ENCODE results near the gene UBE2E2. TPM values are rescaled to one million over a fixed set of nuclear protein-coding genes. Genes with fewer than 3 reads are reported as not detected.

The UBE2E2 gene
- total and polyA plus RNA-seq, 2 of the 13 experiments (the other 11 are each of a cell fraction or from before 2014, with no cell fraction given), result 0.77 to 1.5 TPM

DNA sequence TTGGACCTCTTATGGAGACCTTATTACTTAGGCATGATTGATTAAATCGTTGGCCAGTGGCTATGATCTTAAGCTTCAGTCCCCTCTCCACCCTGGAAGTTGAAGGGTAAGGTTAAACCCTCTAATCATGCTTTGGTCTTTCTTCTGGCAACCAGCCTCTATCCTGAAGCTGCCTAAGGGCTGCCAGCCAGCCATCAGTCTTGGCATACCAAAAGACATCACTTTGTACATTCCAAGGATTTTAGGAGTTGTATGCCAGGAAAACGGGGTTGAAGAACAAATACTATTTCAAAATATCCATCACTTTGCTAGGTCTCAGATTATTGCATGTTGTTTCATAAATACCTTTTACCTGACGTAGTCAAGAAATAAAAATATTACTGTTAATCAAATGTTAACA, 28.9 kb downstream of the UBE2E2 start:
- Histone ChIP-seq H3K79me2 (ENCODE audit: insufficient read depth, low read length) (no peaks in the 10 kb centered on the region), H3K4me2 (ENCODE audit: low read depth, low read length) (no peak overlapping the region), H3K36me3 (replicated peaks in 1 of 2; ENCODE audit: control insufficient read depth in 1 of 2, insufficient read depth in 2 of 2, low read length in 2 of 2) (no peaks in the 10 kb centered on the region), H3K9ac (ENCODE audit: insufficient read depth, low read depth, low read length) (no peak overlapping the region), H4K20me1 (ENCODE audit: insufficient read depth, low read length) (no peaks in the 10 kb centered on the region), H2AFZ (ENCODE audit: low read length) (no peak overlapping the region), H3K4me1 (ENCODE audit: insufficient read depth, low read length) (no peaks in the 10 kb centered on the region), H3K27me3 (ENCODE audit: control insufficient read depth in 1 of 2, insufficient read depth in 2 of 2, low read length in 2 of 2) (no peaks in the 10 kb centered on the region), H3K27ac (ENCODE audit: extremely low read length, insufficient read depth, low read length) (no peak overlapping the region), H3K9me3 (ENCODE audit: low read length) (no peaks in the 10 kb centered on the region), H3K4me3 (replicated peaks in 1 of 3; ENCODE audit: insufficient read depth in 1 of 3, low read depth in 2 of 3, low read length in 3 of 3) (no peak overlapping the region)
- ChIA-PET POLR2A (no interaction called here), CTCF (ENCODE audit: low intra/inter-chr PET ratio, low total read pairs) (no interaction called here)
- no peak for ATAC-seq
- FAIRE-seq, result no peak
- TF ChIP-seq MEF2D (CRISPR knock-in tag; IDR thresholded peaks at IDR 0.05) (no peak), GZF1 (CRISPR knock-in tag; IDR thresholded peaks at IDR 0.05) (no peak), HOXD1 (CRISPR knock-in tag; IDR thresholded peaks at IDR 0.05) (no peak), KDM2A (CRISPR knock-in tag; IDR thresholded peaks at IDR 0.05; ENCODE audit: borderline replicate concordance, low read depth) (no peak), NKX3-1 (CRISPR knock-in tag; IDR thresholded peaks at IDR 0.05) (no peak), RFX5 (IDR thresholded peaks at IDR 0.05; ENCODE audit: low read depth, low read length) (no peak), XRCC5 (optimal IDR thresholded peaks at IDR 0.05; ENCODE audit: low read length) (no peak), CCAR2 (optimal IDR thresholded peaks at IDR 0.05; ENCODE audit: low read depth, low read length) (no peak), JUN (CRISPR knock-in tag; IDR thresholded peaks at IDR 0.05) (no peak)
- TF ChIP-seq, protein P1, sequence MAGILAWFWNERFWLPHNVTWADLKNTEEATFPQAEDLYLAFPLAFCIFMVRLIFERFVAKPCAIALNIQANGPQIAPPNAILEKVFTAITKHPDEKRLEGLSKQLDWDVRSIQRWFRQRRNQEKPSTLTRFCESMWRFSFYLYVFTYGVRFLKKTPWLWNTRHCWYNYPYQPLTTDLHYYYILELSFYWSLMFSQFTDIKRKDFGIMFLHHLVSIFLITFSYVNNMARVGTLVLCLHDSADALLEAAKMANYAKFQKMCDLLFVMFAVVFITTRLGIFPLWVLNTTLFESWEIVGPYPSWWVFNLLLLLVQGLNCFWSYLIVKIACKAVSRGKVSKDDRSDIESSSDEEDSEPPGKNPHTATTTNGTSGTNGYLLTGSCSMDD (CRISPR knock-in tag; IDR thresholded peaks at IDR 0.05), result no peak
- intact Hi-C loops (cut with micrococcal nuclease; ENCODE audit: unreplicated experiment) (no loop called here), in situ Hi-C loops (cut with HindIII; ENCODE audit: extremely low pct_ligation_motif_present, low pct_unique_long_range_greater_than_20kb) (no loop called here)
- DNase-seq (ENCODE audit: low spot score), result no peak
- no TSS peak for BruUV-seq (replicated peaks)
- WGBS (ENCODE audit: low lambda C conversion rate), result 14% methylated on average over 3 of the region's 3 CpGs

DNA sequence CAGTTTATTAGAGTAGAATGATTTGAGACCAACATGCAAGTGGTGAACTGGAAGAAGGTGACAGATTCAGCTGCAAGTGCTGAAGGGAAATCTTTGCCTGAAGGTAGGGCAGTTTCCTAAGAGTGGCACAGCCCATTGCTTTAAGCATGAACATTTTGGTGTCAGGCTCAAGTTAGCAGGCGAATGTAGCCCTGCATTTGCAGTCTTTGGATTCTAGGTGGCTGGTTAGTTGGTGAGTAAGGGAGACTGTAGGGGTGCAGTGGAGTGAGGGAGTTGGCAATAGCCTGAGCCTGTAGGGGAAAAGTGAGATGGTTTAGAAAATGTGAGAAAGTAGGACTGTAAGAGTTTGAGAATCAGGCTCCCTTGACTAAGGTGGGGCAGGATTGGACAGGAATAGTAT, 29.7 kb downstream of the UBE2E2 start:
- Histone ChIP-seq H3K4me2 (ENCODE audit: low read depth, low read length) (no peak overlapping the region), H3K27me3 (ENCODE audit: control insufficient read depth in 1 of 2, insufficient read depth in 2 of 2, low read length in 2 of 2) (no peaks in the 10 kb centered on the region), H3K4me1 (ENCODE audit: insufficient read depth, low read length) (no peaks in the 10 kb centered on the region), H3K36me3 (replicated peaks in 1 of 2; ENCODE audit: control insufficient read depth in 1 of 2, insufficient read depth in 2 of 2, low read length in 2 of 2) (no peaks in the 10 kb centered on the region), H3K9ac (ENCODE audit: insufficient read depth, low read depth, low read length) (no peak overlapping the region), H3K27ac (ENCODE audit: extremely low read length, insufficient read depth, low read length) (no peak overlapping the region), H4K20me1 (ENCODE audit: insufficient read depth, low read length) (no peaks in the 10 kb centered on the region), H3K9me3 (ENCODE audit: low read length) (no peaks in the 10 kb centered on the region), H2AFZ (ENCODE audit: low read length) (no peak overlapping the region), H3K79me2 (ENCODE audit: insufficient read depth, low read length) (no peaks in the 10 kb centered on the region), H3K4me3 (replicated peaks in 1 of 3; ENCODE audit: insufficient read depth in 1 of 3, low read depth in 2 of 3, low read length in 3 of 3) (no peak overlapping the region)
- in situ Hi-C loops (cut with HindIII; ENCODE audit: extremely low pct_ligation_motif_present, low pct_unique_long_range_greater_than_20kb) (no loop called here), intact Hi-C loops (cut with micrococcal nuclease; ENCODE audit: unreplicated experiment) (no loop called here)
- ATAC-seq (no peak), DNase-seq (ENCODE audit: low spot score) (no peak), FAIRE-seq (no peak)
- ChIA-PET CTCF (ENCODE audit: low intra/inter-chr PET ratio, low total read pairs) (no interaction called here), POLR2A (no interaction called here)
- no TSS peak for BruUV-seq (replicated peaks)
- 16% methylated on average over 1 of the region's 1 CpG for WGBS (ENCODE audit: low lambda C conversion rate)
- TF ChIP-seq SCMH1 (CRISPR knock-in tag; IDR thresholded peaks at IDR 0.05; ENCODE audit: borderline replicate concordance) (no peak), ZNF556 (CRISPR knock-in tag; IDR thresholded peaks at IDR 0.05; ENCODE audit: borderline replicate concordance) (no peak), EEA1 (CRISPR knock-in tag; IDR thresholded peaks at IDR 0.05; ENCODE audit: borderline replicate concordance) (no peak), RBM39 (IDR thresholded peaks at IDR 0.05; ENCODE audit: low read depth, low read length, poor library complexity, severe bottlenecking) (no peak), ZSCAN12 (CRISPR knock-in tag; IDR thresholded peaks at IDR 0.05) (no peak), NFKBIZ (CRISPR knock-in tag; IDR thresholded peaks at IDR 0.05) (no peak)
- TF ChIP-seq, protein P2, sequence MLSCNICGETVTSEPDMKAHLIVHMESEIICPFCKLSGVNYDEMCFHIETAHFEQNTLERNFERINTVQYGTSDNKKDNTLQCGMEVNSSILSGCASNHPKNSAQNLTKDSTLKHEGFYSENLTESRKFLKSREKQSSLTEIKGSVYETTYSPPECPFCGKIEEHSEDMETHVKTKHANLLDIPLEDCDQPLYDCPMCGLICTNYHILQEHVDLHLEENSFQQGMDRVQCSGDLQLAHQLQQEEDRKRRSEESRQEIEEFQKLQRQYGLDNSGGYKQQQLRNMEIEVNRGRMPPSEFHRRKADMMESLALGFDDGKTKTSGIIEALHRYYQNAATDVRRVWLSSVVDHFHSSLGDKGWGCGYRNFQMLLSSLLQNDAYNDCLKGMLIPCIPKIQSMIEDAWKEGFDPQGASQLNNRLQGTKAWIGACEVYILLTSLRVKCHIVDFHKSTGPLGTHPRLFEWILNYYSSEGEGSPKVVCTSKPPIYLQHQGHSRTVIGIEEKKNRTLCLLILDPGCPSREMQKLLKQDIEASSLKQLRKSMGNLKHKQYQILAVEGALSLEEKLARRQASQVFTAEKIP (CRISPR knock-in tag; IDR thresholded peaks at IDR 0.05; ENCODE audit: borderline replicate concordance), result no peak
- TF ChIP-seq, protein P3, sequence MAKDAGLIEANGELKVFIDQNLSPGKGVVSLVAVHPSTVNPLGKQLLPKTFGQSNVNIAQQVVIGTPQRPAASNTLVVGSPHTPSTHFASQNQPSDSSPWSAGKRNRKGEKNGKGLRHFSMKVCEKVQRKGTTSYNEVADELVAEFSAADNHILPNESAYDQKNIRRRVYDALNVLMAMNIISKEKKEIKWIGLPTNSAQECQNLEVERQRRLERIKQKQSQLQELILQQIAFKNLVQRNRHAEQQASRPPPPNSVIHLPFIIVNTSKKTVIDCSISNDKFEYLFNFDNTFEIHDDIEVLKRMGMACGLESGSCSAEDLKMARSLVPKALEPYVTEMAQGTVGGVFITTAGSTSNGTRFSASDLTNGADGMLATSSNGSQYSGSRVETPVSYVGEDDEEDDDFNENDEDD (CRISPR knock-in tag; IDR thresholded peaks at IDR 0.05; ENCODE audit: borderline replicate concordance), result no peak

Data from HepG2 (cell line).